ENCODE results near the gene TMEM87B.
"Not testable (repeated sequence)": the region's sequence is repeated elsewhere in the genome, so short reads cannot be mapped to it uniquely, and the experiment has no call there.

The TMEM87B gene

DNA sequence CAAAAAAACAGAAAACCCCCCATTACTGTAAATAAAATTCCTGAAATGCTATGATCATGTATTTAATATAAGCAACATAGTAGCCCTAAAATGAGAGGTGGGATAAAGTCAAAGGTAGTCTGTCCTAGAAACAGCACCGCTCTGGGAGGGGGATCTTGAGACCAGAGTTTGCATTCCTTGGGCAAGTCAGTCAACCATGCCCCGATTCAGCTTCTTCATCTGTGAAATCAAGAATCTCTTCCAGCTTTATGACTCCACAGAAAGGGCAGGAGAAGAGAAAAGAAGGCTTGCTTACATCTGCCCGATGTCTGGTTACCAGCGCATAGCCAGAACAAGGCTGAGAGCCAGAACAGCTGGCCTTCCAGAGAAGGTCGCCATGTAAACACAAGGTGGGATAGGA lies 81.0 kb downstream of the TMEM87B start:
- DNase-seq = no peak

- DNase-seq = no peak
Observed at GRCh38 chr2:112137516-112138158, 82.6 kb downstream of the TMEM87B start.

DNA sequence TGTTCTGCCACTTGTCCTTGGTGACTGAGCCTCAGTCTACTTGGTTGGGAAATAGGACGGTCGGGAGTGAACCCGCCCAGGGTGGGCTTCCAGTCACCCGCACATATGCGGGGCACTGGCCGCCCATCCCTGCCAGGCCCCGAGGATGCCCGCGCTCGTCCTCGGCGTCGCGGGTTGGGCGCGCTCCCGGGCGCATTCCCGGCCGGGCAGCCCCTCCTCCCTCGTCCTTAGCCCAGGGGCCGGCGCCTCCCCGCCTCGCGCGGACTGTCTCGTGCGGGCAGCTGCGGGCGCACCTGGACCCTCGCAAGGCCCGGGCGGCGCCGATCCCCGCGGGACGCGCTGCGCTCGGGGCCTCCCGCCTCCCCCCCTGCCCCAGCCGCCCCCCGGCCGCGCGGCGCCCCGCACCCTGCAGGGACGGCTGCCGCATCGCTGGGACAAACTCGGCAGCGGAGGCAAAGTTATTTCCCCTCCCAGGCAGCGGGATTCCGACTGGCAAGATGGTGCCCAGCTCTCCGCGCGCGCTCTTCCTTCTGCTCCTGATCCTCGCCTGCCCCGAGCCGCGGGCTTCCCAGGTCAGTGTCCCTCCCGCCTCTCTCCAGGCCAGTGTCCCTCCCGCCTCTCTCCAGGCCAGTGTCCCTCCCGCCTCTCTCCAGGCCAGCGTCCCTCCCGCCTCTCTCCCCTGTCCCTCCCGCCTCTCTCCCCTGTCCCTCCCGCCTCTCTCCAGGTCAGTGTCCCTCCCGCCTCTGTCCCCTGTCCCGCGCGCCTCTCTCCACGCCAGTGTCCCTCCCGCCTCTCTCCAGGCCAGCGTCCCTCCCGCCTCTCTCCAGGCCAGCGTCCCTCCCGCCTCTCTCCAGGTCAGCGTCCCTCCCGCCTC lies 83.3 kb downstream of the TMEM87B start, which contains the start of gene FBLN7:
Gene FBLN7, plus strand, starts transcription at position 227 of the 874 bp plus-strand sequence. Its CDS starts 271 bp downstream, at position 498.
- DNase-seq = peak in 1 of 2 donors; percentile 16

- not testable (repeated sequence) for DNase-seq
Observed at GRCh38 chr2:112139033-112139614, 84.1 kb downstream of the TMEM87B start.

GRCh38 chr2:112139661-112140204 lies 84.7 kb downstream of the TMEM87B start:
- not testable (repeated sequence) for DNase-seq

DNA sequence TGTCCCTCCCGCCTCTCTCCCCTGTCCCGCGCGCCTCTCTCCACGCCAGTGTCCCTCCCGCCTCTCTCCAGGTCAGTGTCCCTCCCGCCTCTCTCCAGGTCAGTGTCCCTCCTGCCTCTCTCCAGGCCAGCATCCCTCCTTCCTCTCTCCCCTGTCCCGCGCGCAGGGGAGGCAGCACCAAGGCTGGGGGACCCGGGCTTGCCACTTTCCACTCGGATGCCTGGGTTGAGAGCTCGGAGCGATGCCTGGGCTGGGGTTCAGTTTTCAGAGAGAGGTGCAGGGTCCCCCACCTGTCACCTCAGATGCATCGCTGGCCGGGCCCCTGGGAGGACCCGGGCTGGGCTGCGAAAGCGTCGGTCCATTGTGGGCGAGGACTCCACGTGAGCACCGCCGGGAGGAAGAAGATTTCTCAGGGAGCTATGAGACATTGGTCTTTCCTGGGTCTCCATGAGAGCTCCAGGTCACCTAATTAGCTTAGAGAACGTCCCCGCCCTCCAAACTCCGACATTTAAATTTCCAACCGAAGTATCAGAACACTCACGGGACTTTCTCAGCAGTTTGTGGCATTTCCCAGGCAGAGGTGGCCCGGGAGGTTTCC lies 85.2 kb downstream of the TMEM87B start:
- no peak for DNase-seq

GRCh38 chr2:112140899-112141625 lies 86.0 kb downstream of the TMEM87B start:
- no peak for DNase-seq

DNA sequence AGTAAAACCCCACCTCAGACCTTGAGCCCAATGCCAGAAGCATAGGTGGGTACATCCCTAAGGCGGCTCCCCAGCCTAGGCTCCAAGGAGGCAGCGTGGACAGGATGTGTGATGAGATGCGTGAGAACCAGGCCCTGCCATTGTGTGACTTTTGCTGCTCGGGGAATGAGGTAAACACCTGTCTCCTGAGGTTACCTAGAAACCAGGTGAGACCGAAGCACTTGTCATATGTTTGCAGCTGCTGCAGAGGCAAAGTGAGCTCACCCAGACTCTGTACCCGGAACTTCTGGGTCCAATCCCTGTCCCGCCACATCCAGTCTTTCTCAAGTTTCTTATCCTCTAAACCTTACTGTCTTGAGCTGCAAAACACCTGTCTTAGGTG lies 86.5 kb downstream of the TMEM87B start:
- DNase-seq = no peak

DNA sequence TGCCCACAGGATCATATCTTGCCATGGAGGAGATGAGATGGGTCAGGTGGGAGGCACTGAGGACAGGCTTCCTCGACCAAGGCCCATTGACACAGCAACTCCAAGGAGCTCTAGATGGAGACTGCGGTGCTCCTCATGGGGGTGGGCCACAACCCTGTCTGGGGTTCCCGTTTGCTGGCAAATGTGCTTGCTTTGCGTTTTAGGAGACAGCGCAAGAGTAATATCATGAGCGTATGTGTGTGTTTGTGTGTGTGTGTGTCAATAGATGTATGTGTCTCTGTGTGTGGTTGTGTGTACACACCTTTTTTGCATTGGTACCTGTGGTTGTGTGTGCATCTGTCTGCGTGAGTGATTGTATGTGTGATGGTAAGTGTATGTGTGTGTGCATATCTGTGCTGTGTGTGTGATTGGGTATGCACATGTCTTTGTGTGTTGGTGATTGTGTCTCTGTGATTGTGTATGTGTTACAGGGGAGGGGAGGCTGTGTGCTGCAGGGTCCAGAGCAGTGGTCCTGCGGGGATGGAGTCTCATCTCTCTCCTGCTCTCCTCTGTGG lies 87.5 kb downstream of the TMEM87B start:
- no peak for DNase-seq

- DNase-seq = no peak
Observed at GRCh38 chr2:112143150-112143549, 88.1 kb downstream of the TMEM87B start.

DNA sequence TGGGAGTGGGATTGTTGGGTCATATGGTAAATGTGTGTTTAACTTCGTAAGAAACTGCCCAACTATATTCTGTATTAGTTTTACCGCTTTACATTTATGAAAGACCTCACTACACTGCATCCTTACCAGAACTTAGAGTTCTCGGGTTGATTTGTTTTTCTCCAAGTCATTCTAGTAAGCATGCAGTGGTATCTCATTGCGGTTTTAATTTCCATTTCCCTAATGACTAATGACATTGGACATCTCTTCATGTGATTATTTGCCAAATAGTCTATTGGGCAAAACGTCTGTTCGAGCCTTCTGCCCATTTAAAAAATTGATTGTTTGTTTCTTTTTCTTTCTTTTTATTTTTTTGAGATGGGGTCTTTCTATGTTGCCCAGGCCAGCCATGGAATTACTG lies 89.9 kb downstream of the TMEM87B start:
- no peak for DNase-seq

DNA sequence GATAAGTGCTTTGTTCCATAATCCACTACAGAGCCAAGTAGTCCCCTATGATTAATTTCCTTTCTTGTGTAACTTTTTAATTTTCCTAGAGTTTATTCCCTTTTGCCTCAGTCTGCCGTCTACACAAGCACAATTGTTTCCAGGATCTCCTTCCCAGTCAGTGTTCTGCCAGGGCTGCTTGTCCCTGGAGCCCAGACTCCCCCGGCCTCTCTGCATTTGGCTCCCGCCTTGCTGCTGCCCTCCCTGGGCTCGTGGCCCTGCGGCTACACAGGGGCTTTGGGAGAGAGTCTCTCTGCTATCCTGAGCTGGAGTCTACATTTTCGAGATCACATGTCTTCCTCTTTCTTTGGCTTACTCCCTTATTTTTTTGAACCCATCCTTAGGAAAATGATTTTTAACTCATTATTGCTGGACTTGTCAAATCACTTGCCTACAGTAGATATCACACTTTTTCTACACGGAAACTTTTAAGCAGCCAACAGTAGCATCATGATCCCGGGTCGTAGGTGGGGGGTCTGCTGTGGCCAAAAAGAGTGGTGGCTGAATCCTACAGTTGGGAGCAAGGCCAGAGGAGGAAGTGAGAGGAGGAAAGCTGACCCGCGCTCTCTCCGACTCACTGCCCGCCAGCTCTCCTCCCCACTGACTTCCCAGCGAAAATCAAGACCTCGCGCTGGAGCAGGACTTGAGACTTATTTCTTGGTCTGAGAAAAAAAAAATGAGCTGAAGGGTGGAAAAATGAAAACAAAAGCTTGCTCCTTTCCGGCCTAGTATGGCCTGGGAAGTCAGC lies 92.5 kb downstream of the TMEM87B start:
- DNase-seq = no peak

- DNase-seq = no peak
Observed at GRCh38 chr2:112148477-112148876, 93.4 kb downstream of the TMEM87B start.

DNA sequence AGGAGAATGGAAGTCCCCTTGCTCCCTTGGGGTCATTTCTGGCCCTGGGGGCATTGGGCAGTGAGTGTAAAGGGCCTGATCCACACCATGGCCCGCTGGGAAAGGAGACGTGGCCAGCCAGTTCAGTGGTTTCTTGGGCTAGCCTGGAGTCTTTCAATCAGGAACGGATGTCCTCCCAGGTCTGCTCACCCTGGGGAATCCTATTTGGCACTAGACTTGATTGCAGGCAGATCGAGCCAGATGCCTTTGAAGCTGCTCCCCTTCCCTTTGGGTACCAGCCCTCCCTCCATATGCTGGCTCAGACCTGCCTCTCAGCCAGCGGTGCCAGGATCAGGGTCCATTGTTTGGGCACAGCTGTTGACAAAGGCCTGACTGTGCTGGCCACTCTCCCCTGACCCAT lies 94.1 kb downstream of the TMEM87B start:
- no peak for DNase-seq

GRCh38 chr2:112149866-112150435 lies 94.9 kb downstream of the TMEM87B start:
- no peak for DNase-seq

DNA sequence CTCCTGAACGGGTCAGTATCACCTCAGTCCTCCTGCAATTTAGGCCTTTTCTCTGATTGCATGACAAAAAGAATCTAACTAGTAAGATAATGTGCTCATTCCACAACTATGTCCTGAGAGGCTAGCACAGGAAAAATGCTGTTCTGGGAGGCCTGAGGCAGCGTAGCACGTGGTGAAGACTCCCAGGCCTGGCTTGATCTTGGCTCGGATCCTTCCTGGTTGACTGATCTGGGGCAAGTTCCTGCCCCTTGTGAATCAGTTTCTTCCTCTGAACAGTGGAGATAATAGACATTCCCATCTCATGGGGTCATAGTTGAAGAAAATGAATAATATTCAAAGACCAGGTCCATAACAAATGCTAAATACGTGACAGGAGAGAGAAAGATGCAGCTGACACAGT lies 95.4 kb downstream of the TMEM87B start:
- no peak for DNase-seq

DNA sequence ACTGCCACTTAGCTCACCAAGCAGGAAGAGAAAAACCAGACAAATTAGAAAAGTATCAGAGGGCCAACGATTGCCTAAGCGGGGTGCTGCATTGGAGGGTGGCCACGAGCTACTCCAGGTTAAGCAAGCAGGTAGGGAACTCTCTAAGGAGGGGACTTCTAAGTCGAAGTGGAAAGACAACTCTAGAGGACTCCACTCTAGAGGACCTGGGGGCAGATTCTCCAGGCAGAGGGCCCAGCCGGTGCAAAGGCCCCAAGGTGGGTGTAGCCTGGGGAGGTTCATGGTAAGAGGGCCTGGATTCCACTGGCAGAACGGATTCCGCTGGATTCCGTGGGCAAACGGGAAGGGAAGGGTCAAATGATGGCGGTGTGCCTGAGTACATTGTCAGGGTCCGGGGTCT lies 95.8 kb downstream of the TMEM87B start:
- DNase-seq = no peak

- DNase-seq = no peak
Observed at GRCh38 chr2:112151271-112151670, 96.2 kb downstream of the TMEM87B start.

- no peak for DNase-seq
Observed at GRCh38 chr2:112151701-112152440, 96.8 kb downstream of the TMEM87B start.
